K562 (cell line): ENCODE data around the gene MBOAT2. TPM values are rescaled to one million over a fixed set of nuclear protein-coding genes. Genes with fewer than 3 reads are reported as not detected.

Source experiments
- ARID4B ChIP-seq: sonication (generic); formaldehyde crosslinking; IDR thresholded peaks from 2 replicates; pipeline ENCODE4 v1.8.0; 2022; ENCODE audit warnings: mild to moderate bottlenecking, missing genetic modification reagents
- CBX1 ChIP-seq: sonication (generic); IDR thresholded peaks from 2 replicates; pipeline ENCODE4 v1.6.1; 2016; ENCODE audit warnings: antibody characterized with exemption, low read depth, mild to moderate bottlenecking
- CEBPG ChIP-seq, 3 experiments: fragments of 200-800 bp in 1 of 3; sonication (Bioruptor generic) in 1 of 3; sonication (generic) in 1 of 3; formaldehyde crosslinking in 1 of 3; IDR thresholded peaks in 2 of 3; conservative IDR thresholded peaks in 1 of 3; 2 replicates each; pipeline versions ENCODE4 v1.6.1 to v1.8.0; 2016 to 2022; ENCODE audit warnings: missing compliant biosample characterization in 2 of 3, missing genetic modification characterization in 2 of 3, mild to moderate bottlenecking in 1 of 3, missing genetic modification reagents in 1 of 3
- MCM3 ChIP-seq: fragments of 450-650 bp; IDR thresholded peaks from 2 replicates; pipeline ENCODE4 v1.6.1; 2016
- NFIC ChIP-seq: fragments of 450-650 bp; IDR thresholded peaks from 2 replicates; pipeline ENCODE4 v1.6.1; 2017; ENCODE audit warnings: mild to moderate bottlenecking, inconsistent platforms
- polyA plus RNA-seq, 8 experiments: library from polyadenylated mRNA; depleted of rRNA in 4 of 8; stranded (reverse) in 5 of 8; unstranded in 3 of 8; fragments of >200 nt; fragmentation: Nextera tagmentation in 2 of 8; fragmentation: Illumina TruSeq in 1 of 8; extraction: Ambion mirVana in 2 of 8; extraction: Trizol in 1 of 8; gene quantifications; 2 replicates each; pipeline versions ENCODE4 v1.2.1 to v1.2.3, GENCODE V29; 2011 to 2014; ENCODE audit warnings: inconsistent platforms in 1 of 8, missing spikeins in 1 of 8
- total RNA-seq, 7 experiments: library from RNA; depleted of rRNA in 6 of 7; stranded (reverse); fragments of >200 nt in 6 of 7; fragmentation: Illumina TruSeq in 2 of 7; extraction: Trizol in 2 of 7; gene quantifications; 2 replicates each; pipeline versions ENCODE4 v1.2.1 to v1.2.3, GENCODE V29; 2011 to 2021; ENCODE audit warnings: low replicate concordance in 1 of 7
- TF ChIP-seq, protein P1 (sequence below): fragments of 450-650 bp; formaldehyde crosslinking; IDR thresholded peaks from 2 replicates; pipeline ENCODE4 v1.4.0; 2022; ENCODE audit warnings: missing genetic modification characterization

MBOAT2 gene
- total and polyA plus RNA-seq, 9 of the 15 experiments (the other 6 are each of a cell fraction or from before 2014, with no cell fraction given), result 8.4 to 122 (median 27.6) TPM

GRCh38 chr2:9003616-9004337 lies at the start of gene MBOAT2 (continued):
- TF ChIP-seq CEBPG (CRISPR knock-in tag; IDR thresholded peaks at IDR 0.05) (no peak), CEBPG (tag; conservative IDR thresholded peaks at IDR 0.05 in 1 of 2, IDR thresholded peaks at IDR 0.05 in 1 of 2) (no peak), ARID4B (no peak), NFIC (peak; percentile 61), CBX1 (peak; percentile 90; the same call in 1 of the 2 replicates), MCM3 (no peak)
- TF ChIP-seq, protein P1, sequence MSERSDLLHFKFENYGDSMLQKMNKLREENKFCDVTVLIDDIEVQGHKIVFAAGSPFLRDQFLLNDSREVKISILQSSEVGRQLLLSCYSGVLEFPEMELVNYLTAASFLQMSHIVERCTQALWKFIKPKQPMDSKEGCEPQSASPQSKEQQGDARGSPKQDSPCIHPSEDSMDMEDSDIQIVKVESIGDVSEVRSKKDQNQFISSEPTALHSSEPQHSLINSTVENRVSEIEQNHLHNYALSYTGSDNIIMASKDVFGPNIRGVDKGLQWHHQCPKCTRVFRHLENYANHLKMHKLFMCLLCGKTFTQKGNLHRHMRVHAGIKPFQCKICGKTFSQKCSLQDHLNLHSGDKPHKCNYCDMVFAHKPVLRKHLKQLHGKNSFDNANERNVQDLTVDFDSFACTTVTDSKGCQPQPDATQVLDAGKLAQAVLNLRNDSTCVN (CRISPR knock-in tag), result peak; percentile 16; the same call in 1 of the 2 replicates
